D721Med (cell line): ENCODE data around the gene IL19.

ENCODE experiments used
- DNase-seq: peaks from one replicate; pipeline ENCODE4 v3.0.0; 2011; ENCODE audit warnings: low spot score; ENCODE audit not compliant: insufficient read length
- FAIRE-seq: peaks from 2 replicates; lab custom pipeline; 2011; peaks lifted over from hg19 to GRCh38; lab: Jason Lieb, UNC
- TF ChIP-seq, protein P1 (sequence below): IDR thresholded peaks from 2 replicates; pipeline ENCODE4 v1.5.1; 2012; ENCODE audit warnings: mild to moderate bottlenecking, control low read depth; ENCODE audit not compliant: insufficient read depth; ENCODE audit errors: missing control alignments

The IL19 gene

DNA sequence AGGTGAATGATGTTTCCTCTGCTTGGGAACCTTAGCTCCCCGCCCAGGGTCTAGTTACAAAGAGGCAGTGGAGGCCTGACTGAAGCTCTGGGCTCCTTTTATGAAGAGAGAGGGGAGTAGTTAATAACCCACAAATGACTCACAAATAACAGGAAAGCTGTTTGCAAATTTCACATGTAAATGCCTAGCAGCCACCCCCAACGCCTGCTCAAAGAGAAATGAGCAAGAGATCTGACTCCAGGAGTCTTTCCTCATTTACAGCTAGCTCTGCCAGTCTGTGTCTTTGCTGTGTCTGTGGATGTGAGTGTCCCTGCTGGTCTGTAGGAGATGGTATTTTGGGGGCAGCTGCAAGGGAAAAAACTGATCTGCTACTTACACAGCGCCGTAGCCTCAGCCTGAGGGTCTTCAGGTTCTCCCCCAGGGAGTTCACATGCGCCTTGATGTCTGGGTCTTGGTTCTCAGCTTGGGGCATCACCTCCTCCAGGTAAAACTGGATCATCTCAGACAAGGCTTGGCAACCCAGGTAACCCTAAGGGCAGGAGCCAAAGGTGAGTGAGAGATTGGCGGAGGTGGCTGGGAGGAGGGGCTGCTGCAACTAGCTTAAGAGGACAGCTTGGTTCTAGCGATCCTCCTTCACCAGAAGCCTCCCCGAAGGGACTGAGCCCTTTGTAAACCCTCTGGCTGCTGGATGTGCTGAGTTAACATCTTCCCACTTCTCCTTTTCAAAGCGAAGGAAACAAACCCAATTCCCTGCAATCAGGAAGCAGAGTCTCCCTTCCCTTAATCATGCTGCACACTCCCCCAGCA, at the start of gene IL19:
IL19 (plus strand) TSS at position 243 of the 807 bp plus-strand sequence. CDS start 65,890 bp downstream, outside the sequence.
- DNase-seq = no peak
- FAIRE-seq = no peak
- TF ChIP-seq, protein P1, sequence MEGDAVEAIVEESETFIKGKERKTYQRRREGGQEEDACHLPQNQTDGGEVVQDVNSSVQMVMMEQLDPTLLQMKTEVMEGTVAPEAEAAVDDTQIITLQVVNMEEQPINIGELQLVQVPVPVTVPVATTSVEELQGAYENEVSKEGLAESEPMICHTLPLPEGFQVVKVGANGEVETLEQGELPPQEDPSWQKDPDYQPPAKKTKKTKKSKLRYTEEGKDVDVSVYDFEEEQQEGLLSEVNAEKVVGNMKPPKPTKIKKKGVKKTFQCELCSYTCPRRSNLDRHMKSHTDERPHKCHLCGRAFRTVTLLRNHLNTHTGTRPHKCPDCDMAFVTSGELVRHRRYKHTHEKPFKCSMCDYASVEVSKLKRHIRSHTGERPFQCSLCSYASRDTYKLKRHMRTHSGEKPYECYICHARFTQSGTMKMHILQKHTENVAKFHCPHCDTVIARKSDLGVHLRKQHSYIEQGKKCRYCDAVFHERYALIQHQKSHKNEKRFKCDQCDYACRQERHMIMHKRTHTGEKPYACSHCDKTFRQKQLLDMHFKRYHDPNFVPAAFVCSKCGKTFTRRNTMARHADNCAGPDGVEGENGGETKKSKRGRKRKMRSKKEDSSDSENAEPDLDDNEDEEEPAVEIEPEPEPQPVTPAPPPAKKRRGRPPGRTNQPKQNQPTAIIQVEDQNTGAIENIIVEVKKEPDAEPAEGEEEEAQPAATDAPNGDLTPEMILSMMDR = no peak

GRCh38 chr1:206721454-206721853, 49.1 kb upstream of the IL19 start:
- DNase-seq = no peak
- no peak for FAIRE-seq
- TF ChIP-seq, protein P1 = no peak

GRCh38 chr1:206722751-206723461, 47.7 kb upstream of the IL19 start:
- no peak for DNase-seq
- TF ChIP-seq, protein P1 = no peak
- no peak for FAIRE-seq

DNA sequence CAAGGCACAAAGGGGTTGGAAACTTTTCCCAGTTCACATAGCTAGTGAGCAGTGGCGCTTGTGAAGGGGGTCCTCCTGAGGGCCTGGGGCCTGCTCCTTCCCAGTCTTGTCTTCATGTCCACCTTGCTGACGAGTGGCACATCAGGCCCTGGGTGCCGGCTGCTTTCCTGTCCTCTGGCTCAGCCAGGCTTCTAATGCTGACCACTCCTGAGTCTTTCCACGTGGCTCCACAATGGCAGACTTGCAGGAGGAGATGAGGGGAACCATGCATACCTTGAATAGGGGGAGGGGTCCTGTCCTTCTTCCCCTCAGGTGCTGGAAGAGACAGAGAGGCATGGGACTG, 47.1 kb upstream of the IL19 start:
- TF ChIP-seq, protein P1 = no peak
- no peak for FAIRE-seq

DNA sequence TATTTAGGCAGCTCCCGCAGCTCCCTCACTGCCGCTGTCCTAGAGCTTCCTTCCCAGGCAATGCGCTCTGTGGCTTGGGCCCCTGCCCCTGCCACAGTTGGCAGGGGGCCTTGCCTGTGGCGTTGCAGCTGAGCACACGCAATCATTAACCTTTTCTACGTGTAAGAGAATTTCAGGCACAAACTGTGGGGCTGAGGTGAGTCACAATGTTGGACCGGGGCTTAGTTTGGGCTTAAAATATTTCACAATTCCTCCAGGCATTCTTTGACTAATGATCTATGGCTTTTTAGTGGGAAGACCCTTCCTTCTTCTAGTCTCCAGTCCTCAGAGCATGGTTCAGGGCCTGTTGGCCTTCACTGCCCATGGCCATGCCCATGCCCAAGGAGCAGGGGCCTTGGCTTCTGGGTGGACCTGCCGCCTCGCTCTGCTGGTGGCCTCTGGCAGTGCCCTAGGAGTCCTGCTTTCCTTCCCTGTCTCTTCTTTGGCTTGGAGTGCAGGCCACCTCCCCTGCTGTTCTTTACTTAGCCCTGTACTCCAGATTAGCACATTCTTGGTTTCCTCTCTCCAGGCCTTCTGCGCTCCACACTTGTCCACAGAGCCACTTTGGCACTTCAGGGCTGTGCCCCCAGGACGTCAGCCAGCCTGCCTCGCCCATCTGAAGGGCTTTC, 46.6 kb upstream of the IL19 start:
- TF ChIP-seq, protein P1 = no peak
- no peak for DNase-seq
- no peak for FAIRE-seq

More for the DNA sequence above, 47.1 kb upstream of the IL19 start:
- DNase-seq = no peak

DNA sequence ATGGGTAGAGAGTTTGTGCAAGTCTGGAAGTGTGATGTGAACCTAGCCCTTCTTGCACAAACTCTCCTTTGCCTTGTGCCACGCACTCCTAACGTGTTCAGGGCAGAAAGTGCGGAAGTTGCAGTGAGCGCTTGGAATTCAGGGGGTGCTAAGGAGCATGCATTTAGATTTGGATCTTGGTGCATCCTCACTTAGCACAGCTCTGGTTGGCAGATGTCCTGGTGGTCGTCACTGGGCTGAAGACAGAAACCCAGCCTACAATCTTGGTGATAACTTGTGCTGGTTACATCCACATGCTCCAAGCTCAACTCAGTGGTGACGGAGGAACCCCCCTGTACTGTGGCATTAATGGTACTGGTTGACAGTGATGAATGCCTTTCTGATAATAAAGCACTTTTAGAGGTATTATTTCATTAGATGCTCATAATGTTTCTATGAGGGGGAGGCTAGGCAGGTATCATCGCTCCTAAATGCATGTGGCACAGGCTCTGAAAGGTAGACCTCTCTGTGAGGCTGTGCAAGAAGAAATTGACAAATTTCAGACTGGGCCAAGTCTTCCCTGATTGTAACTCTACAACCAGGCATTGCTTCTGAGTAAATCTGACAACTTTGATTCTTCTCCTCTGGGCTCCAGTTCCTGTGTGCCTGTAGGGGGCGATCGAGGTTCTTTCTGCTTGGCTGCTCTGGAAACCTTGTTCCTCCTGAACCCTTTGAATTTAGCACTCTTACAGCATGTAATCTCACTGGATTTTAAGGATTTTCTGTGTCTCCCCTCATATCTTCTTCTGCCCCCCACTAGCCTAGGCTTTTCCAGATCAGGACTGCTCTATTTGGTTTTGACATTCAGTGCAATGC, 45.2 kb upstream of the IL19 start:
- TF ChIP-seq, protein P1 = peak; percentile 49
- no peak for FAIRE-seq
- DNase-seq = no peak
